Stimulated activated CD8-positive, alpha-beta memory T cell treated with anti-CD3 and anti-CD28 coated beads, Interleukin-4, amount 100 ng/mL, for 1 hour (primary cell): ENCODE measurements around the gene PHPT1.
"Not testable (repeated sequence)": the region's sequence is repeated elsewhere in the genome, so short reads cannot be mapped to it uniquely, and the experiment has no call there.

Experiments
- DNase-seq, 2 donors: peaks; one replicate each; pipeline ENCODE4 v3.0.0-alpha.2; 2020; ENCODE audit warnings: low read depth in 2 of 2, low spot score in 1 of 2

Gene PHPT1

DNA sequence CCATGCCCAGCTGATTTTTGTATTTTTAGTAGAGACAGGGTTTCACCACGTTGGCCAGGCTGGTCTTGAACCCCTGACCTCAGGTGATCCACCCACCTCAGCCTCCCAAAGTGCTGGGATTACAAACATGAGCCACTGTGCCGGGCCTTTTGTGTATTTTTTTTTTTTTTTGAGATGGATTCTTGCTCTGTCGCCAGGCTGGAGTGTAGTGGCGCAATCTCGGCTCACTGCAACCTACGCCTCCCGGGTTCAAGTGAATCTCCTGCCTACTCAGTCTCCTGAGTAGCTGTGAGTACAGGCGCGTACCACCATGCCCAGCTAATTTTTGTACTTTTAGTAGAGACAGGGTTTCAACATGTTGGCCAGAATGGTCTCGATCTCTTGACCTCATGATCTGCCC lies 34.5 kb downstream of the PHPT1 start:
- not testable (repeated sequence) for DNase-seq

DNA sequence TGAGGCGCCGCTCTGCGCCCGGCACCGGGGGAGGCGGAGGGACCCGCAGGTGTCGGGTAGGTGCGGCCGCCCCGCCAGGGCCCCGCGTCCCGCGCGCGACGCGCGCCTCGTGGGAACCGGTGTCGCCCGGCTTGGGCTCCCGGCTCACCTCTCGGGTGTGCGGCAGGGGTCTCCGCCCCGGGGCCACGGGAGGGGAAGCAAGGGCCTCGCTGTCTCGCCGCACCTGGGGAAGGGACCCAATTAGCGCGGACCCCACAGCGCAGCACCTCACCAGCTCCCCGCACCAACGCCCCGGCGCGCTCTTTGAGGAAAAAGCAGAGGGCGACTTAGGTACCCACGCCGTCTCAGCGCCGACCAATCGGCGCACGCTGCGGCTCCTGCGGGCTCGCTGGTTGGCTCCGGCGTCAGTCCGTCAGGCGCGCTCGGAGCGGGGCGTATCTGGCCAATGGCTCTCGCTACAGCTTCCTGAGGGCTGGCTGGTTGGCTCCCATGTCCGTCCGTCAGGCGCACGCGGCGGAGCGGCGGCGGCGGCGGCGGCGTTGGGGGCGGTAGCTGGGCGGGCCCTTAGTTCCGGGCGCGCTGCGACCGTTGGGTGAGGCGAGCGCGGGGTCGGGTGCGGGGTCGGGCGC lies 36.9 kb downstream of the PHPT1 start, which contains the start of gene TRAF2:
TSS of gene TRAF2 (plus strand) at position 567 of the 629 bp plus-strand sequence. CDS start 12,225 bp downstream, outside the sequence.
- DNase-seq: peak; percentile 88 to 96

DNA sequence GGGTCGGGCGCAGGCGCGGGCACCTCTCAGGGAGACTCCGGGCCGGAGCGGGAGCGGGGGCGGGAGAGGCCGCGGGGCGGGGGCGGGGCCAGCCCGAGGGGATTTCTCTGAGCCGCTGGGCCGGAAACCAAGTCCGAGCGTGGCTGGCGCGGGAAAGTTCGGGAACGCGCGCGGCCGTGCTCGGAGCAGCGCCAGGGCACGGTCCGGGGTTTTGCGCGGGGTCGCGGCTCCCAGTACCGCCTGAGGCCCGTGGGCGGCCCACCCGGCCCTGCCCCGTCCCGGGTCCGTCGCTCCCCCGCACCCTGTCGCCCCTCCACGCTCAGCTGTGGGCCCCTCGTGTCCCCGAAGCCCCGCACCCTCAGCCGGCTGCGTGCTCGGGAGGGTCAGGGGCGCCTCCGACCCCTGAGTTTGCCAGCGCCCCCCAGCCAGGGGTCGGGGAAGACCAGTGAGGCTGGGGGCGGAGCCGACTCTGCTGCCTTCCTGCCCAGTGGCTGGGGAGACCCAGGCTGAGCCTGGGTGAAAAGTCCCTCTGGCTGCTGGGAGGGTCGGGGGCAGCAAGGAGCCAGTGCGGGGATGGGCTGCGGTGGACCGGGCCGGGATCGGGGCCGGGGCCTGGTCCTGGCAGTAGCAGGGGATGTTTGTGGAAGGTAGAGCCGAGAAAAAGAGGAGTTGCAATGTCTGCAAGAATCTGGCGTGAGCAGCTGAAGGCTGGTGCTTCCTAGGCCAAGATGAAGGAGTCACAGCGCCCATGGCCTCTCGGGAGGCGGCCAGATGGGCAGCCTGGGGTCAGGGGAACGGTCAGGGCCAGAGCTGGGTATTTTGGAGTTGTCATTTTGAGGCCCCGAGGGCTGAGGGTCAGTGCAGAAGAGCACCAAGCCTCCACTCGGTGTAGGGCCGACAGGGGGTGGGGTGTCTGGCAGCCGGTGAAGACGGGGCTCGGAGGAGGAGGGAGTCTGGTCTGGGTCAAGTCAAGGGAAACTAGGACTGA lies 37.7 kb downstream of the PHPT1 start:
- DNase-seq: peak in 1 of 2 donors; percentile 55

DNA sequence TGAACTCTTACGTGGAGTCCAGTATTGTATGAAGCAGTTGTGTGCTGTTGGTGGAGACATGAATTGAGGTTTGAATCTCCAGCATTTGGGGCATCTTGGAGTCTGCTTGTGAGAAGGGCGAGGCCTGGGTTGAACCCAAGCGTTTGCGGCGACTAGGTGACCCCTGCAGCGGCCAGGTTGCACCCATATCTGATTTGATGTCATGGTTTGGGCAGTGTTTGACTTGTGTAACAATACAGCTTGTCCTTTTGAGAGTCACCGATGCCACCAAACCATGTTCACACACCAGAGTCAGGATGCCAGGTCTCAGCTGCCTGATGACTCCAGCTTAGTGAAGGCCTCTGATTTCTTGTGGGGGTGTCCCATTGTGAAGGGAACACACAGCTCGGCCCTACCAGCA lies 39.2 kb downstream of the PHPT1 start:
- DNase-seq: no peak

DNA sequence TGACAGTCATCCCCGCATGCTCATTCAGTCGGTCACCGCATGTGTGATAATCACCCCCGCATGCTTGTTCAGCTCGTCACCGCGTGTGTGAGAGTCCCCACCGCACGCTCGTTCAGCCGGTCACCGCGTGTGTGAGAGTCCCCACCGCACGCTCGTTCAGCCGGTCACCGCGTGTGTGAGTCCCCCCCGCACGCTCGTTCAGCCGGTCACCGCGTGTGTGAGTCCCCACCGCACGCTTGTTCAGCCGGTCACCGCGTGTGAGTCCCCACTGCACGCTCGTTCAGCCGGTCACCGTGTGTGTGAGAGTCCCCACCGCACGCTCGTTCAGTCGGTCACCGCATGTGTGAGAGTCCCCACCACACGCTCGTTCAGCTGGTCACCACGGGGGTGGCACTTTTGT lies 40.6 kb downstream of the PHPT1 start:
- no peak for DNase-seq

DNA sequence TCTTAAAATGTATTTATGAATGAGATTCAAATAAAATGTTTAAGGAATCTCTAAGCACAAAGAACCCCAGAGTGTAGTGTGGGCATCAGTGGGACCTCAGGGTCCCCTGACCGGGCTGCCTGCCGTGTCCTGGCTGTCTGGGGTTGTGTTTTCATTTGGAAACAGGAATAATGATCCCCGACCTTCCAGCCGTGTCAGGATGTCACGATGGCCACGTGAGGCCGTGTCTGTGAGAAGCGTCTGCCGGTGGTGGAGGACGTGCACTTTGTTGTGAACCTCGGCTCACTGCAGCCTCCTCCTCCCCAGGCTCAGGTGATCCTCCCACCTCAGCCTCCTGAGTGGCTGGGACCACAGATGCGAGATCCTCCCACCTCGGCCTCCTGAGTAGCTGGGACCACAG lies 41.5 kb downstream of the PHPT1 start:
- no peak for DNase-seq

DNA sequence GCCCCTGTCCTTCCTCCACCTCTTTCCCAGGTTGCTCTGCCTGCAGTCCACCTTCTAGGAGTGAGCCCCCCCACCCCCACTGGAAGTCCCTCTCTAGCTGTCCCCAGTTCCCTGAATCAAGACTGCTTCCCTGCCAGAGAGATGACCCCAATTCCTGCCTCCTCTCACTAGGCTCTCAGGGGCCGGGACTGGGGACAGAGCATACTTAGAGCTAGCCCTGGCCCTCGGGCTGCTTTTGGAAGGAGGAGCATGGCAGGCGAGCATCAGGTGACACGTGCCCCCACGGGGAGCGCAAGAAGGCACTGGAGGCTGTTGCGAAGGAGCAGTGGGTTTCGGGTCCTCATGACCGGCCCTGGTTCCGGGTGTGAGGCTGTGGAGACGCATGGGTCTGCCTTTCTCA lies 46.8 kb downstream of the PHPT1 start:
- DNase-seq: no peak

DNA sequence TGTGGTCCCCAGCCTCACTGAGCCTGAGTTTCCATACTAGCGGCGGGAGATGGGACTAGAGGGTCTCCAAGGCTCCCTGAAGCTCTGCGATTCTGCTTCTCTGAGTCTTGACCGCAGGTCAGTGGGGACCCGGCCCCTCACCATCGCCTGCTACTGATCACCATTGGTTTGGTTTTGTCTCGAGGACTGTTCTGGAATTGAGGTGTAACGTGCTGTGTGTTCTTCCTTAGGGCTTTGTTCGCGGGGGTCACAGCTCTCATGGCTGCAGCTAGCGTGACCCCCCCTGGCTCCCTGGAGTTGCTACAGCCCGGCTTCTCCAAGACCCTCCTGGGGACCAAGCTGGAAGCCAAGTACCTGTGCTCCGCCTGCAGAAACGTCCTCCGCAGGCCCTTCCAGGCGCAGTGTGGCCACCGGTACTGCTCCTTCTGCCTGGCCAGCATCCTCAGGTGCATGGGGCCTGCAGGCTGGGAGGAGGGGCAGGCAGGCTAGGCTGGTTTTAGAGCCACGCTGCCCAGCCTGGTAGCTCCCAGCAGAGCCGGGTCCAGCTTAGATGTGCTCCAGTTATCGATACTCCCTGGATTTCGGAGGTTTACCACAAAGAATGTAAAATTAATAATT lies 49.4 kb downstream of the PHPT1 start:
- no peak for DNase-seq

DNA sequence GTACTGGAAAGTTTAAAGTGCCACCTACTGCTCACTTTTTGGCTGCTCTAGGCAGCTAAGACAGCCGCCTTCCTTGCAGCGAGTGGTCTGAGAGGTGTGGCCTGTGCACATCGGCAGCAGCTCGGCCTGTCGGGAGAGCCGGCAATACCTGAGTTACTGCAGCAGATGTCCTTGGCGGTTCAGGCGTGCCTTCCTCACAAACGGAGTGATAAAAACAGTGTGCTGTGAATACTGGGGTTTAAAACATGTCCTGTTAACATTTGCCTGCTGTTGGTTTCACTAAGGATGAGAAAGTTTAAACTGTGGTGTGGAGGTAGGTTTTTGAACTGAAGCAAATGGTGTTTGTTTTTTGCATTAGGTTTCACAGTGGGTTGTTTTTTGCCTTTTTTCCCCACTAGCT lies 50.0 kb downstream of the PHPT1 start:
- DNase-seq: no peak

DNA sequence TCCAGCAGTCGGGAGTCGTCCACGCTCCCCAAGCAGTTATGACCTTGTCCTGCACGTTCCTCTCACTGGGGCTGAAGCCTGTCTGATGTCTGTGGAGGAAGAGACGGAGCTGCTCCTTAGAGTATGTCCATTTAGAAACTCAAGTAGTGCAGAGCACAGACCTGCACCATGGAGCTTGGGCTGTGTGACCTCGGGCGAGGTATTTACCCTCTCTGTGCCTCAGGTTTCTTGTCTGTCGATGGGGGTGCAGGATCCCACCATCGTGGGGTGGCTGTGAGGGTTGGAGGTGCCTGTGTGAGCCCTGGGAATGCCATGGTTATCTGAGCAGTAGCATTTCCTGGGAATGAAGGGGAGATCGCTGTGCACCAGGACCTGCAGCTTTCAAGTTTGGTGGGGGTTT lies 51.3 kb downstream of the PHPT1 start:
- DNase-seq: no peak
